Astrocyte (in vitro differentiated cells and primary cell): Measurements from ENCODE around the gene TMEM203. TPM values are rescaled to one million over a fixed set of nuclear protein-coding genes. Genes with fewer than 3 reads are reported as not detected.

Source experiments
- DNase-seq: peaks from one replicate; pipeline ENCODE4 v3.0.0-alpha.2; 2010; ENCODE audit warnings: low read depth
- FAIRE-seq: peaks from 2 replicates; lab custom pipeline; 2011; peaks lifted over from hg19 to GRCh38; lab: Jason Lieb, UNC
- H2AFZ ChIP-seq: 2 replicates; pipeline ENCODE4 v1.6.0; 2012; ENCODE audit warnings: low read depth, low read length, inconsistent platforms
- H3K27ac ChIP-seq: 2 replicates; pipeline ENCODE4 v1.5.1; 2011; ENCODE audit warnings: low read depth, low read length, inconsistent platforms
- H3K27me3 ChIP-seq: 2 replicates; pipeline ENCODE4 v1.6.0; 2011; ENCODE audit warnings: low read length, inconsistent platforms; ENCODE audit not compliant: insufficient read depth
- H3K36me3 ChIP-seq: 2 replicates; pipeline ENCODE4 v1.5.1; 2011; ENCODE audit warnings: low read length, inconsistent platforms; ENCODE audit not compliant: insufficient read depth
- H3K4me1 ChIP-seq: 2 replicates; pipeline ENCODE4 v1.5.1; 2011; ENCODE audit warnings: low read length, inconsistent platforms; ENCODE audit not compliant: insufficient read depth
- H3K4me2 ChIP-seq: 2 replicates; pipeline ENCODE4 v1.6.0; 2012; ENCODE audit warnings: low read length, inconsistent platforms
- H3K4me3 ChIP-seq: 2 replicates; pipeline ENCODE4 v1.5.1; 2011; ENCODE audit warnings: low read depth, mild to moderate bottlenecking, low read length, inconsistent platforms; ENCODE audit not compliant: insufficient read depth
- H3K79me2 ChIP-seq: 2 replicates; pipeline ENCODE4 v1.6.0; 2012; ENCODE audit warnings: mild to moderate bottlenecking, low read length, inconsistent platforms; ENCODE audit not compliant: insufficient read depth
- H3K9ac ChIP-seq: 2 replicates; pipeline ENCODE4 v1.6.0; 2012; ENCODE audit warnings: mild to moderate bottlenecking, low read length, inconsistent platforms
- H3K9me3 ChIP-seq: 2 replicates; pipeline ENCODE4 v1.5.1; 2012; ENCODE audit warnings: low read depth, mild to moderate bottlenecking, low read length, inconsistent platforms; ENCODE audit not compliant: insufficient read depth
- H4K20me1 ChIP-seq: 2 replicates; pipeline ENCODE4 v1.6.0; 2012; ENCODE audit warnings: low read length, inconsistent platforms; ENCODE audit not compliant: insufficient read depth
- H3K27ac Mint-ChIP-seq: one replicate; pipeline ENCODE4 v1.8.0; 2021; ENCODE audit warnings: mild to moderate bottlenecking, mixed read lengths; ENCODE audit not compliant: unreplicated experiment
- H3K27me3 Mint-ChIP-seq: one replicate; pipeline ENCODE4 v1.8.0; 2021; ENCODE audit warnings: low read depth, mixed read lengths; ENCODE audit not compliant: unreplicated experiment
- H3K36me3 Mint-ChIP-seq: one replicate; pipeline ENCODE4 v1.8.0; 2021; ENCODE audit warnings: low read depth, mixed read lengths; ENCODE audit not compliant: unreplicated experiment
- H3K4me1 Mint-ChIP-seq: one replicate; pipeline ENCODE4 v1.8.0; 2021; ENCODE audit warnings: low read depth, mixed read lengths; ENCODE audit not compliant: unreplicated experiment
- H3K4me3 Mint-ChIP-seq: one replicate; pipeline ENCODE4 v1.8.0; 2021; ENCODE audit warnings: mild to moderate bottlenecking, moderate library complexity, mixed read lengths; ENCODE audit not compliant: unreplicated experiment
- H3K9me3 Mint-ChIP-seq: one replicate; pipeline ENCODE4 v1.8.0; 2021; ENCODE audit warnings: mild to moderate bottlenecking, mixed read lengths; ENCODE audit not compliant: unreplicated experiment
- CTCF ChIP-seq: IDR thresholded peaks from 2 replicates; pipeline ENCODE4 v1.5.1; 2011; ENCODE audit warnings: low read depth, mild to moderate bottlenecking, inconsistent platforms, low read length, moderate library complexity; ENCODE audit not compliant: insufficient read depth
- EZH2 ChIP-seq: IDR thresholded peaks from 2 replicates; pipeline ENCODE4 v1.6.1; 2012; ENCODE audit warnings: mild to moderate bottlenecking, low read length, inconsistent platforms; ENCODE audit not compliant: insufficient read depth
- total RNA-seq: library from RNA; stranded (reverse); gene quantifications from 2 replicates; pipeline ENCODE4 v1.2.1, GENCODE V29; 2021

TMEM203 gene
- total RNA-seq, 1 donor from 2014 or later = 28.7 TPM

GRCh38 chr9:137228506-137228967 lies 23.1 kb upstream of the TMEM203 start:
- H3K27ac Mint-ChIP-seq = no peak overlapping the region
- H3K9ac ChIP-seq = no peak overlapping the region
- no peak overlapping the region for H3K4me3 Mint-ChIP-seq
- no peaks in the 10 kb centered on the region for H3K79me2 ChIP-seq
- TF ChIP-seq EZH2 = no peak
- TF ChIP-seq CTCF = no peak
- H3K27me3 Mint-ChIP-seq = no peaks in the 10 kb centered on the region
- no peaks in the 10 kb centered on the region for H3K36me3 ChIP-seq
- FAIRE-seq (no peak), DNase-seq (no peak)
- no peak overlapping the region for H3K4me3 ChIP-seq
- H3K4me2 ChIP-seq = no peak overlapping the region
- no peaks in the 10 kb centered on the region for H3K9me3 Mint-ChIP-seq
- H3K27ac ChIP-seq = no peak overlapping the region
- no peaks in the 10 kb centered on the region for H3K36me3 Mint-ChIP-seq
- H4K20me1 ChIP-seq = no peaks in the 10 kb centered on the region
- no peaks in the 10 kb centered on the region for H3K27me3 ChIP-seq
- H3K4me1 Mint-ChIP-seq = peaks cover 4% of the 10 kb centered on the region
- H3K4me1 ChIP-seq = peaks cover 17% of the 10 kb centered on the region
- no peak overlapping the region for H2AFZ ChIP-seq
- H3K9me3 ChIP-seq = no peaks in the 10 kb centered on the region

- Mint-ChIP-seq H3K4me3 (no peak overlapping the region), H3K9me3 (no peaks in the 10 kb centered on the region), H3K36me3 (no peaks in the 10 kb centered on the region), H3K4me1 (peaks cover 4% of the 10 kb centered on the region), H3K27me3 (no peaks in the 10 kb centered on the region), H3K27ac (peak overlapping the region; percentile 77)
- Histone ChIP-seq H2AFZ (no peak overlapping the region), H3K9me3 (no peaks in the 10 kb centered on the region), H3K27me3 (no peaks in the 10 kb centered on the region), H3K27ac (no peak overlapping the region), H3K4me3 (no peak overlapping the region), H3K4me1 (peaks cover 18% of the 10 kb centered on the region), H3K9ac (no peak overlapping the region), H3K4me2 (peak overlapping the region; percentile 35), H3K79me2 (no peaks in the 10 kb centered on the region), H3K36me3 (no peaks in the 10 kb centered on the region), H4K20me1 (no peaks in the 10 kb centered on the region)
- TF ChIP-seq CTCF (no peak), EZH2 (no peak)
- DNase-seq (no peak), FAIRE-seq (no peak)
These were observed 22.5 kb upstream of the TMEM203 start for GRCh38 chr9:137227853-137228505.
